GM12878 (cell line): ENCODE results near the gene CSNK1G1. TPM values are rescaled to one million over a fixed set of nuclear protein-coding genes. Genes with fewer than 3 reads are reported as not detected.
A peak's percentile ranks its signal among the peaks of the same experiment; 100 is the strongest.

Experiments
- ATAC-seq: fragments of 200-7000 bp; cut with Tn5 transposase; 3 replicates; pipeline ENCODE4 v1.9.1; 2020; ENCODE audit warnings: mild to moderate bottlenecking, moderate library complexity
- BruUV-seq: library from RNA; stranded (reverse); fragments of 400-500 nt; replicated peaks from 2 replicates; lab custom pipeline; 2021; lab: Mats Ljungman, UMichigan
- CTCF ChIA-PET: fragments of 300-600 bp; sonication (Branson Sonifier 250); formaldehyde crosslinking; extraction: SDS; loops from one replicate; lab custom pipeline; 2021; ENCODE audit warnings: inconsistent platforms; lab: Yijun Ruan, JAX
- POLR2A ChIA-PET: fragments of 350-600 bp; formaldehyde crosslinking; extraction: SDS; loops from one replicate; lab custom pipeline; 2021; ENCODE audit warnings: inconsistent platforms; lab: Charles Lee
- RAD21 ChIA-PET: fragments of 300-600 bp; sonication (Branson Sonifier 250); formaldehyde crosslinking; loops from one replicate; lab custom pipeline; 2023; ENCODE audit warnings: antibody characterized with exemption; ENCODE audit not compliant: unreplicated experiment; lab: Charles Lee
- SMC1A ChIA-PET: fragments of 300-600 bp; sonication (Branson Sonifier 250); formaldehyde crosslinking; loops from one replicate; lab custom pipeline; 2023; ENCODE audit not compliant: unreplicated experiment, uncharacterized antibody; lab: Charles Lee
- DNase-seq: peaks from one replicate; pipeline ENCODE4 v3.0.0-alpha.2; 2011; ENCODE audit warnings: low read depth, low spot score
- FAIRE-seq: peaks from 3 replicates; lab custom pipeline; 2011; peaks lifted over from hg19 to GRCh38; lab: Jason Lieb, UNC
- H2AFZ ChIP-seq: 2 replicates; pipeline ENCODE4 v1.6.0; 2011; ENCODE audit warnings: low read depth, low read length, control low read depth; ENCODE audit not compliant: control insufficient read depth
- H3K27ac ChIP-seq: 2 replicates; pipeline ENCODE4 v1.5.1; 2011; ENCODE audit warnings: control low read depth; ENCODE audit not compliant: control insufficient read depth, insufficient read depth
- H3K27me3 ChIP-seq, 2 experiments: replicated peaks in 1 of 2; 2 replicates each; pipeline versions ENCODE4 v1.6.0 to v1.6.1; 2011; ENCODE audit warnings: low read length in 1 of 2; ENCODE audit not compliant: control insufficient read depth in 2 of 2, insufficient read depth in 2 of 2
- H3K36me3 ChIP-seq, 2 experiments: 2 replicates each; pipeline ENCODE4 v1.5.1; 2011; ENCODE audit warnings: low read length in 1 of 2; ENCODE audit not compliant: control insufficient read depth in 2 of 2, insufficient read depth in 2 of 2
- H3K4me1 ChIP-seq: 2 replicates; pipeline ENCODE4 v1.6.1; 2011; ENCODE audit warnings: mild to moderate bottlenecking, low read length, moderate library complexity, mixed read lengths; ENCODE audit not compliant: control insufficient read depth, insufficient read depth
- H3K4me2 ChIP-seq: 2 replicates; pipeline ENCODE4 v1.6.0; 2011; ENCODE audit warnings: control low read depth; ENCODE audit not compliant: control insufficient read depth, insufficient read depth
- H3K4me3 ChIP-seq: fragments of 200-600 bp; sonication (generic); 2 replicates; pipeline ENCODE4 v1.5.1; 2016
- H3K79me2 ChIP-seq: 2 replicates; pipeline ENCODE4 v1.6.0; 2011; ENCODE audit warnings: low read length; ENCODE audit not compliant: control insufficient read depth, insufficient read depth
- H3K9ac ChIP-seq: 2 replicates; pipeline ENCODE4 v1.8.0; 2011; ENCODE audit warnings: low read length, control low read depth, mixed read lengths; ENCODE audit not compliant: control insufficient read depth, insufficient read depth
- H3K9me3 ChIP-seq: replicated peaks from 3 replicates; pipeline ENCODE4 v1.5.1; 2011; ENCODE audit warnings: mild to moderate bottlenecking, low read length; ENCODE audit not compliant: control insufficient read depth, insufficient read depth
- H4K20me1 ChIP-seq: 2 replicates; pipeline ENCODE4 v1.6.0; 2011; ENCODE audit not compliant: control insufficient read depth, insufficient read depth
- CTCF ChIP-seq, 3 experiments: IDR thresholded peaks in 2 of 3; conservative IDR thresholded peaks in 1 of 3; 2 replicates each; pipeline ENCODE4 v1.5.1; 2011; ENCODE audit warnings: low read depth in 3 of 3, low read length in 3 of 3, mild to moderate bottlenecking in 3 of 3, control low read depth in 2 of 3, moderate library complexity in 2 of 3, inconsistent platforms in 1 of 3, mixed read lengths in 1 of 3; ENCODE audit not compliant: control insufficient read depth in 2 of 3, insufficient read depth in 1 of 3; ENCODE audit errors: extremely low read depth in 1 of 3
- HDAC6 ChIP-seq: fragments of 200-600 bp; sonication (generic); IDR thresholded peaks from one replicate; pipeline ENCODE4 v1.8.0; 2017; ENCODE audit warnings: antibody characterized with exemption; ENCODE audit not compliant: unreplicated experiment
- MXI1 ChIP-seq: fragments of 150-350 bp; IDR thresholded peaks from 2 replicates; pipeline ENCODE4 v1.6.1; 2011; ENCODE audit warnings: low read depth, mild to moderate bottlenecking, inconsistent platforms, low read length, improper control_type of control experiment
- PAX5 ChIP-seq: IDR thresholded peaks from 2 replicates; pipeline ENCODE4 v1.6.1; 2011; ENCODE audit warnings: low read depth, low read length, borderline replicate concordance
- RELA ChIP-seq: fragments of 450-650 bp; IDR thresholded peaks from 2 replicates; pipeline ENCODE4 v1.8.0; 2014; ENCODE audit warnings: borderline replicate concordance; ENCODE audit not compliant: partially characterized antibody
- SMC3 ChIP-seq: IDR thresholded peaks from 2 replicates; pipeline ENCODE4 v1.6.1; 2011; ENCODE audit warnings: low read length, improper control_type of control experiment, borderline replicate concordance
- WGBS: methylation state at CpG from one replicate; pipeline ENCODE4 v1.1.6; 2016; ENCODE audit warnings: low lambda C conversion rate; ENCODE audit not compliant: insufficient replicate concordance, insufficient coverage; ENCODE audit errors: missing lambda C conversion rate; 5-methylcytosine and 5-hydroxymethylcytosine counted together
- in situ Hi-C: fragments of 300-500 bp; cut with MboI; formaldehyde crosslinking; loops from 9 replicates; pipeline ENCODE4 v1.14.3; 2018; ENCODE audit warnings: mixed read lengths
- intact Hi-C: fragments of 100-400 bp; cut with micrococcal nuclease; formaldehyde crosslinking; loops from one replicate; pipeline ENCODE4 v1.14.2; 2022; ENCODE audit not compliant: unreplicated experiment
- polyA plus RNA-seq, 11 experiments: library from polyadenylated mRNA; depleted of rRNA in 4 of 11; unstranded in 6 of 11; stranded (reverse) in 5 of 11; fragments of >200 nt; fragmentation: Nextera tagmentation in 4 of 11; fragmentation: Illumina TruSeq in 1 of 11; extraction: Ambion mirVana in 4 of 11; extraction: Trizol in 1 of 11; gene quantifications; 1 replicate in 1 of 11; 2 replicates in 10 of 11; pipeline versions ENCODE4 v1.2.1 to v1.2.3, GENCODE V29; 2011 to 2016; ENCODE audit warnings: inconsistent platforms in 2 of 11, missing spikeins in 2 of 11, low read depth in 1 of 11
- total RNA-seq, 4 experiments: library from RNA; depleted of rRNA in 3 of 4; stranded (reverse); fragments of >200 nt in 3 of 4; fragmentation: Illumina TruSeq in 1 of 4; extraction: Trizol in 1 of 4; gene quantifications; 2 replicates each; pipeline versions ENCODE4 v1.2.1 to v1.2.3, GENCODE V29; 2013 to 2021

CSNK1G1 gene
- total and polyA plus RNA-seq, 10 of the 15 experiments (the other 5 are each of a cell fraction or from before 2014, with no cell fraction given) = 6.1 to 23.4 (median 15.3) TPM

GRCh38 chr15:64143276-64143675 lies 212.7 kb downstream of the CSNK1G1 start:
- no peaks in the 10 kb centered on the region for H3K79me2 ChIP-seq
- no peak for DNase-seq
- TF ChIP-seq RELA (no peak), HDAC6 (no peak), SMC3 (no peak), CTCF (IDR thresholded peaks at IDR 0.05 in 2 of 3, conservative IDR thresholded peaks at IDR 0.05 in 1 of 3; ENCODE audit: control insufficient read depth in 2 of 3, extremely low read depth in 1 of 3, insufficient read depth in 1 of 3, low read depth in 3 of 3, low read length in 3 of 3) (0 out of 6 replicates have a peak, but pooled peaks of 1 of the 3 experiments have one; percentile 4), PAX5 (no peak), MXI1 (no peak)
- TF ChIP-seq, all 136 proteins: peak for 1
- Histone ChIP-seq H2AFZ (no peak overlapping the region), H3K9me3 (no peaks in the 10 kb centered on the region), H4K20me1 (no peaks in the 10 kb centered on the region), H3K9ac (no peak overlapping the region; the same call in 1 of the 2 replicates), H3K4me3 (no peak overlapping the region), H3K4me1 (peaks cover 38% of the 10 kb centered on the region), H3K36me3 (peaks cover 8 to 11% of the 10 kb centered on the region in 2 experiments), H3K4me2 (peak overlapping the region; percentile 13; the same call in 1 of the 2 replicates), H3K27ac (peak overlapping the region; percentile 92), H3K27me3 (no peaks in the 10 kb centered on the region)
- ChIA-PET CTCF (interaction anchor here (0.6 to 5.3 kb wide), 4 partner anchors 12 to 309 kb away, joined by 3 to 98 read pairs (median 3); no protein-coding TSS in a partner anchor), RAD21 (interaction anchor here (0.9 to 3.2 kb wide), 2 partner anchors 11 to 97 kb away, joined by 5 to 29 read pairs; partner anchors contain the start of gene DAPK2), POLR2A (interaction anchor here (2.5 to 3.0 kb wide), 2 partner anchors 10 to 53 kb away, joined by 14 to 17 read pairs; no protein-coding TSS in a partner anchor), SMC1A (interaction anchor here (1.3 to 2.2 kb wide), 4 partner anchors 10 to 480 kb away, joined by 3 to 8 read pairs (median 6); no protein-coding TSS in a partner anchor)
- ATAC-seq (no peak), FAIRE-seq (no peak)
- whole genome bisulfite sequencing = 27% methylated on average over 6 of the region's 6 CpGs
- intact Hi-C loops (no loop called here), in situ Hi-C loops (no loop called here)
- no TSS peak for BruUV-seq
